Left lobe of liver (tissue), 2 donors: ENCODE measurements around the gene CEP57. TPM values are rescaled to one million over a fixed set of nuclear protein-coding genes. Genes with fewer than 3 reads are reported as not detected.
"Not testable (repeated sequence)": the region's sequence is repeated elsewhere in the genome, so short reads cannot be mapped to it uniquely, and the experiment has no call there.

Source experiments
- ATAC-seq: fragments of 200-7000 bp; cut with Tn5 transposase; one replicate; pipeline ENCODE4 v1.9.1; 2020; ENCODE audit warnings: mild to moderate bottlenecking, moderate library complexity
- DNase-seq: peaks from one replicate; pipeline ENCODE4 v3.0.0-alpha.2; 2020; ENCODE audit warnings: low spot score
- total RNA-seq: library from RNA; stranded (reverse); gene quantifications from one replicate; pipeline ENCODE4 v1.2.1, GENCODE V29; 2021
- donor health status: DM: no; HTN: no; CAD: no; lungs with moderate emphysema.
- donor health status: DM: no; HTN: yes; CAD: no.

CEP57 gene
- total RNA-seq, 1 donor from 2014 or later: 32.6 TPM

- DNase-seq (peak; percentile 51), ATAC-seq (peak; percentile 51)
These were observed 5.5 kb downstream of the CEP57 start for GRCh38 chr11:95795627-95796295.

GRCh38 chr11:95796501-95796900, 6.2 kb downstream of the CEP57 start:
- ATAC-seq (peak; percentile 43), DNase-seq (no peak)

GRCh38 chr11:95799546-95799945, 9.2 kb downstream of the CEP57 start:
- DNase-seq (no peak), ATAC-seq (no peak)

GRCh38 chr11:95800438-95800837, 10.1 kb downstream of the CEP57 start:
- ATAC-seq (no peak), DNase-seq (no peak)

GRCh38 chr11:95802806-95803205, 12.5 kb downstream of the CEP57 start:
- DNase-seq (no peak), ATAC-seq (no peak)

- no peak for DNase-seq
- ATAC-seq: no peak
These were observed 13.7 kb downstream of the CEP57 start for GRCh38 chr11:95803973-95804372.

- ATAC-seq (no peak), DNase-seq (no peak)
These were observed 15.6 kb downstream of the CEP57 start for GRCh38 chr11:95805869-95806268.

GRCh38 chr11:95806464-95806863, 16.2 kb downstream of the CEP57 start:
- not testable (repeated sequence) for ATAC-seq, DNase-seq

GRCh38 chr11:95811052-95811451, 20.8 kb downstream of the CEP57 start:
- not testable (repeated sequence) for ATAC-seq

GRCh38 chr11:95816037-95816436, 25.7 kb downstream of the CEP57 start:
- ATAC-seq (no peak), DNase-seq (no peak)

More at GRCh38 chr11:95811052-95811451, 20.8 kb downstream of the CEP57 start:
- not testable (repeated sequence) for DNase-seq

GRCh38 chr11:95821640-95822039, 31.3 kb downstream of the CEP57 start:
- ATAC-seq: no peak
- DNase-seq: no peak

GRCh38 chr11:95827696-95828095, 37.4 kb downstream of the CEP57 start:
- DNase-seq: no peak
- ATAC-seq: no peak

GRCh38 chr11:95829580-95830259, 39.4 kb downstream of the CEP57 start:
- ATAC-seq: no peak
- DNase-seq: no peak

- DNase-seq (no peak), ATAC-seq (no peak)
These were observed 41.0 kb downstream of the CEP57 start for GRCh38 chr11:95831198-95831883.

GRCh38 chr11:95832763-95833162, 42.5 kb downstream of the CEP57 start:
- ATAC-seq (no peak), DNase-seq (no peak)

- no peak for DNase-seq
- no peak for ATAC-seq
These were observed 43.1 kb downstream of the CEP57 start for GRCh38 chr11:95833378-95833777.

- ATAC-seq (no peak), DNase-seq (no peak)
These were observed 45.1 kb downstream of the CEP57 start for GRCh38 chr11:95835351-95835750.

GRCh38 chr11:95835768-95836488, 45.6 kb downstream of the CEP57 start:
- DNase-seq: peak; percentile 51

GRCh38 chr11:95845167-95845566, 54.9 kb downstream of the CEP57 start:
- ATAC-seq: no peak
- DNase-seq: no peak

More at GRCh38 chr11:95835768-95836488, 45.6 kb downstream of the CEP57 start:
- peak; percentile 98 for ATAC-seq

GRCh38 chr11:95849087-95849825, 59.0 kb downstream of the CEP57 start:
- DNase-seq: no peak

More at GRCh38 chr11:95849087-95849825, 59.0 kb downstream of the CEP57 start:
- peak; percentile 86 for ATAC-seq
